ENCODE measurements around the gene EEF1AKMT2.

DNA sequence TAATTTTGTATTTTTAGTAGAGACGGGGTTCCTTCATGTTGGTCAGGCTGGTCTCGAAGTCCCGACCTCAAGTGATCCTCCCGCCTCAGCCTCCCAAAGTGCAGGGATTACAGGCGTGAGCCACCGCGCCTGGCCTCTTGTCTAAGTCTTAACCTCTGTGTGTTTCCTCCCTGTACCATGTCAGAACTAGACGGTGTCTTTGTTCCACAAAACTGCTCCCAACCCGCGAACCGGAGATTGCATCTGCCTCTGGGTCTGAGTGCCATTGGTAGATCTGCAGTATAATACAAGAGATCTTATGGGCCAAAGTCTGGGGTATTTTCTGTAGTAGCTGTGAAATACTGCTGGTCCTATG, 1.3 kb upstream of the EEF1AKMT2 start:
- no peak for TF ChIP-seq POLR2A (IDR thresholded peaks at IDR 0.05)
- TF ChIP-seq, protein P1, sequence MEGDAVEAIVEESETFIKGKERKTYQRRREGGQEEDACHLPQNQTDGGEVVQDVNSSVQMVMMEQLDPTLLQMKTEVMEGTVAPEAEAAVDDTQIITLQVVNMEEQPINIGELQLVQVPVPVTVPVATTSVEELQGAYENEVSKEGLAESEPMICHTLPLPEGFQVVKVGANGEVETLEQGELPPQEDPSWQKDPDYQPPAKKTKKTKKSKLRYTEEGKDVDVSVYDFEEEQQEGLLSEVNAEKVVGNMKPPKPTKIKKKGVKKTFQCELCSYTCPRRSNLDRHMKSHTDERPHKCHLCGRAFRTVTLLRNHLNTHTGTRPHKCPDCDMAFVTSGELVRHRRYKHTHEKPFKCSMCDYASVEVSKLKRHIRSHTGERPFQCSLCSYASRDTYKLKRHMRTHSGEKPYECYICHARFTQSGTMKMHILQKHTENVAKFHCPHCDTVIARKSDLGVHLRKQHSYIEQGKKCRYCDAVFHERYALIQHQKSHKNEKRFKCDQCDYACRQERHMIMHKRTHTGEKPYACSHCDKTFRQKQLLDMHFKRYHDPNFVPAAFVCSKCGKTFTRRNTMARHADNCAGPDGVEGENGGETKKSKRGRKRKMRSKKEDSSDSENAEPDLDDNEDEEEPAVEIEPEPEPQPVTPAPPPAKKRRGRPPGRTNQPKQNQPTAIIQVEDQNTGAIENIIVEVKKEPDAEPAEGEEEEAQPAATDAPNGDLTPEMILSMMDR (IDR thresholded peaks at IDR 0.05) = no peak
- TF ChIP-seq EP300 (IDR thresholded peaks at IDR 0.05) = no peak
